IMR-90 (cell line): ENCODE results near the gene TBCD. TPM values are rescaled to one million over a fixed set of nuclear protein-coding genes. Genes with fewer than 3 reads are reported as not detected.

Experiments used
- ATAC-seq: fragments of 200-7000 bp; cut with Tn5 transposase; 2 replicates; pipeline ENCODE4 v1.9.1; 2020; ENCODE audit warnings: low read depth, mild to moderate bottlenecking, moderate library complexity
- BruUV-seq: library from RNA; stranded (reverse); fragments of 400-500 nt; replicated peaks from 2 replicates; lab custom pipeline; 2021; lab: Mats Ljungman, UMichigan
- CTCF ChIA-PET: fragments of 300-600 bp; formaldehyde crosslinking; extraction: SDS; loops from one replicate; lab custom pipeline; 2021; ENCODE audit warnings: antibody characterized with exemption; lab: Yijun Ruan, JAX
- POLR2A ChIA-PET: fragments of 300-600 bp; sonication (Branson Sonifier 250); formaldehyde crosslinking; loops from one replicate; lab custom pipeline; 2022; ENCODE audit warnings: antibody characterized with exemption; ENCODE audit not compliant: unreplicated experiment; lab: Charles Lee
- DNase-seq: peaks from one replicate; pipeline ENCODE4 v3.0.0; 2013
- H2AFZ ChIP-seq: replicated peaks from 2 replicates; pipeline ENCODE3; 2013; ENCODE audit warnings: low read length, mild to moderate bottlenecking; ENCODE audit not compliant: poor library complexity
- H2AK5ac ChIP-seq: 2 replicates; pipeline ENCODE4 v1.6.1; 2013; ENCODE audit warnings: low read depth, low read length, inconsistent platforms
- H2AK9ac ChIP-seq: replicated peaks from 2 replicates; pipeline ENCODE3; 2013; ENCODE audit warnings: mild to moderate bottlenecking, low read depth, low read length, moderate library complexity; ENCODE audit not compliant: poor library complexity
- H2BK120ac ChIP-seq: 2 replicates; pipeline ENCODE4 v1.6.1; 2013; ENCODE audit warnings: low read depth, low read length, inconsistent platforms
- H2BK15ac ChIP-seq: 3 replicates; pipeline ENCODE4 v1.6.1; 2013; ENCODE audit warnings: low read depth, low read length, inconsistent platforms
- H2BK20ac ChIP-seq: 2 replicates; pipeline ENCODE4 v1.6.1; 2013; ENCODE audit warnings: low read depth, mild to moderate bottlenecking, inconsistent platforms, low read length, moderate library complexity
- H2BK5ac ChIP-seq: 2 replicates; pipeline ENCODE4 v1.6.1; 2013; ENCODE audit warnings: mild to moderate bottlenecking, low read depth, low read length, inconsistent platforms; ENCODE audit not compliant: poor library complexity, severe bottlenecking
- H3K14ac ChIP-seq: replicated peaks from 2 replicates; pipeline ENCODE4 v1.6.1; 2013; ENCODE audit warnings: low read depth, low read length, inconsistent platforms
- H3K18ac ChIP-seq: 2 replicates; pipeline ENCODE4 v1.6.1; 2013; ENCODE audit warnings: low read depth, low read length, control low read depth
- H3K23ac ChIP-seq: 2 replicates; pipeline ENCODE4 v1.6.1; 2013; ENCODE audit warnings: low read depth, low read length, inconsistent platforms
- H3K27ac ChIP-seq: 2 replicates; pipeline ENCODE4 v1.5.1; 2013; ENCODE audit warnings: mild to moderate bottlenecking, control low read depth, low read length; ENCODE audit not compliant: insufficient read depth
- H3K27me3 ChIP-seq: 2 replicates; pipeline ENCODE4 v1.6.1; 2013; ENCODE audit warnings: low read length; ENCODE audit not compliant: control insufficient read depth, insufficient read depth
- H3K36me3 ChIP-seq: 2 replicates; pipeline ENCODE4 v1.6.1; 2013; ENCODE audit warnings: low read length, mixed read lengths; ENCODE audit not compliant: control insufficient read depth, insufficient read depth
- H3K4ac ChIP-seq: 2 replicates; pipeline ENCODE4 v1.6.1; 2013; ENCODE audit warnings: low read depth, low read length, inconsistent platforms
- H3K4me1 ChIP-seq: 2 replicates; pipeline ENCODE4 v1.6.1; 2013; ENCODE audit warnings: low read length, mixed read lengths; ENCODE audit not compliant: control insufficient read depth, insufficient read depth
- H3K4me2 ChIP-seq: 2 replicates; pipeline ENCODE4 v1.6.1; 2013; ENCODE audit warnings: low read depth, mild to moderate bottlenecking, control low read depth, low read length, moderate library complexity
- H3K4me3 ChIP-seq: 2 replicates; pipeline ENCODE4 v1.5.1; 2013; ENCODE audit warnings: low read depth, mild to moderate bottlenecking, control low read depth, low read length, moderate library complexity; ENCODE audit not compliant: insufficient read depth
- H3K56ac ChIP-seq: 2 replicates; pipeline ENCODE4 v1.6.1; 2013; ENCODE audit warnings: low read length, inconsistent platforms; ENCODE audit not compliant: insufficient read depth; ENCODE audit errors: extremely low read depth
- H3K79me1 ChIP-seq, 2 experiments: 2 replicates each; pipeline ENCODE4 v1.6.1; 2013; ENCODE audit warnings: low read length in 2 of 2, inconsistent platforms in 1 of 2, low read depth in 1 of 2
- H3K9ac ChIP-seq: 2 replicates; pipeline ENCODE4 v1.6.1; 2013; ENCODE audit warnings: low read depth, low read length, control low read depth
- H3K9me1 ChIP-seq: 2 replicates; pipeline ENCODE4 v1.6.1; 2013; ENCODE audit warnings: low read length, inconsistent platforms; ENCODE audit not compliant: insufficient read depth
- H3K9me3 ChIP-seq: 2 replicates; pipeline ENCODE4 v1.6.1; 2013; ENCODE audit warnings: low read length; ENCODE audit not compliant: control insufficient read depth, insufficient read depth
- H4K20me1 ChIP-seq: 2 replicates; pipeline ENCODE4 v1.6.1; 2013; ENCODE audit warnings: low read length, inconsistent platforms; ENCODE audit not compliant: insufficient read depth
- H4K5ac ChIP-seq: 2 replicates; pipeline ENCODE4 v1.6.1; 2013; ENCODE audit warnings: mild to moderate bottlenecking, low read depth, low read length, control low read depth
- H4K8ac ChIP-seq, 2 experiments: 2 replicates each; pipeline ENCODE4 v1.6.1; 2013; ENCODE audit warnings: low read depth in 2 of 2, low read length in 2 of 2, control low read depth in 1 of 2, inconsistent platforms in 1 of 2
- H4K91ac ChIP-seq: 2 replicates; pipeline ENCODE4 v1.6.1; 2013; ENCODE audit warnings: low read depth, low read length, inconsistent platforms; ENCODE audit not compliant: insufficient read depth
- MAFK ChIP-seq: IDR thresholded peaks from 2 replicates; pipeline ENCODE4 v1.6.1; 2012; ENCODE audit warnings: low read depth, low read length, improper control_type of control experiment
- WGBS, 2 experiments: methylation state at CpG; one replicate each; pipeline versions ENCODE4 v1.1.5 to v1.1.7; 2013; ENCODE audit warnings: missing lambda C conversion rate in 2 of 2; ENCODE audit not compliant: insufficient read length in 1 of 2; ENCODE audit errors: extremely low coverage in 2 of 2; 5-methylcytosine and 5-hydroxymethylcytosine counted together
- dilution Hi-C: fragments of 300-500 bp; cut with HindIII; formaldehyde crosslinking; loops from one replicate; pipeline ENCODE4 v1.14.3; 2018; ENCODE audit warnings: low sequenced_read_pairs; ENCODE audit not compliant: unreplicated experiment
- in situ Hi-C: fragments of 300-500 bp; cut with MboI; formaldehyde crosslinking; loops from 3 replicates; pipeline ENCODE4 v1.14.3; 2019; ENCODE audit warnings: low sequenced_read_pairs, inconsistent platforms, mixed read lengths
- intact Hi-C: fragments of 100-400 bp; cut with micrococcal nuclease; formaldehyde crosslinking; loops from 2 replicates; pipeline ENCODE4 v1.10.0; 2022
- polyA plus RNA-seq, 3 experiments: library from polyadenylated mRNA; depleted of rRNA; stranded (reverse); fragments of >200 nt; gene quantifications; 2 replicates each; pipeline ENCODE4 v1.2.3, GENCODE V29; 2012; ENCODE audit warnings: low replicate concordance in 1 of 3
- total RNA-seq: library from RNA; depleted of rRNA; stranded (reverse); fragments of >200 nt; gene quantifications from 2 replicates; pipeline ENCODE4 v1.2.3, GENCODE V29; 2012

Gene TBCD
- total and polyA plus RNA-seq, 2 of the 4 experiments (the other 2 are of a cell fraction), result 21.9 to 54.5 TPM

- H3K4ac ChIP-seq, result no peak overlapping the region
- no peak overlapping the region for H2AK5ac ChIP-seq
- CTCF ChIA-PET, result interaction anchor here (0.6 to 1.6 kb wide), 2 partner anchors 11 to 16 kb away, joined by 3 read pairs; no protein-coding TSS in a partner anchor
- no peak overlapping the region for H3K56ac ChIP-seq
- H3K36me3 ChIP-seq, result peaks cover 10% of the 10 kb centered on the region
- H2BK5ac ChIP-seq, result no peak overlapping the region
- no peak overlapping the region for H2BK15ac ChIP-seq
- no TSS peak for BruUV-seq
- no peak for DNase-seq
- H4K8ac ChIP-seq, result no peak overlapping the region
- in situ Hi-C loops, result loop anchor here (10.0 kb wide), 1 partner anchor 422 kb away; the partner anchor contains the start of gene TEX19
- H2BK120ac ChIP-seq, result no peak overlapping the region
- no peak overlapping the region for H3K9ac ChIP-seq
- peaks cover 22% of the 10 kb centered on the region for H4K20me1 ChIP-seq
- dilution Hi-C loops, result no loop called here
- H3K9me3 ChIP-seq, result no peaks in the 10 kb centered on the region
- H3K18ac ChIP-seq, result no peak overlapping the region
- no peak overlapping the region for H3K14ac ChIP-seq
- TF ChIP-seq MAFK, result no peak
- no peak overlapping the region for H4K91ac ChIP-seq
- no peak overlapping the region for H2AK9ac ChIP-seq
- no peak overlapping the region for H4K5ac ChIP-seq
- H3K4me1 ChIP-seq, result peaks cover 7% of the 10 kb centered on the region
- H3K4me3 ChIP-seq, result no peak overlapping the region
- no peaks in the 10 kb centered on the region for H3K27me3 ChIP-seq
- H3K4me2 ChIP-seq, result no peak overlapping the region
- H3K9me1 ChIP-seq, result peaks cover 3% of the 10 kb centered on the region
- intact Hi-C loops, result no loop called here
- H3K79me1 ChIP-seq, result peaks cover 3 to 42% of the 10 kb centered on the region in 2 experiments; a peak in 3 of 4 replicates
- H2BK20ac ChIP-seq, result no peak overlapping the region
- POLR2A ChIA-PET, result no interaction called here
- no peak overlapping the region for H3K27ac ChIP-seq
- H2AFZ ChIP-seq, result no peak overlapping the region
- no peak for ATAC-seq
- no peak overlapping the region for H3K23ac ChIP-seq
- 99% methylated on average over 8 of the region's 13 CpGs; no CpG with 5 or more reads in 1 of the 2 experiments for WGBS, 2 experiments
These were observed 24.6 kb downstream of the TBCD start for GRCh38 chr17:82776454-82776853.
